Measurements from ENCODE around the gene RFTN1. TPM values are rescaled to one million over a fixed set of nuclear protein-coding genes. Genes with fewer than 3 reads are reported as not detected.

RFTN1 gene
- total and polyA plus RNA-seq, 2 of the 8 experiments (the other 6 are each of a cell fraction or from before 2014, with no cell fraction given): 4.6 to 6.7 TPM

- H4K5ac ChIP-seq (ENCODE audit: insufficient read length, low read depth, low read length): no peak overlapping the region
- H3K14ac ChIP-seq (ENCODE audit: insufficient read length): no peak overlapping the region
- H2BK5ac ChIP-seq (ENCODE audit: low read depth, low read length): no peak overlapping the region
- H3K4me1 ChIP-seq (replicated peaks in 1 of 4; ENCODE audit: control insufficient read depth in 3 of 4, insufficient read depth in 4 of 4, low read length in 3 of 4): peaks cover 6 to 26% (median 18%) of the 10 kb centered on the region in 4 experiments; a peak in 6 of 7 replicates
- peak overlapping the region; percentile 16 for H4K91ac ChIP-seq (replicated peaks; ENCODE audit: insufficient read length, low read length)
- 0 out of 2 replicates have a peak overlapping the region, but pooled peaks have one; percentile 46 for H2AK5ac ChIP-seq (ENCODE audit: low read depth, low read length)
- no peaks in the 10 kb centered on the region for H3K27me3 ChIP-seq (replicated peaks in 1 of 4; ENCODE audit: control insufficient read depth in 3 of 4, extremely low read depth in 1 of 4, insufficient read depth in 3 of 4, low read length in 3 of 4)
- H2BK12ac ChIP-seq (ENCODE audit: low read depth, low read length): peak overlapping the region; percentile 86
- POLR2A ChIA-PET (ENCODE audit: partially characterized antibody): interaction anchor here (1.1 to 1.3 kb wide), 3 partner anchors 14 to 38 kb away, joined by 3 to 5 read pairs (median 3); no protein-coding TSS in a partner anchor
- peak overlapping the region; percentile 56 for H2BK20ac ChIP-seq (ENCODE audit: low read length)
- no peaks in the 10 kb centered on the region for H3K79me1 ChIP-seq (ENCODE audit: low read depth, low read length)
- H3K4ac ChIP-seq (replicated peaks; ENCODE audit: insufficient read length, low read depth, low read length): no peak overlapping the region
- no peak overlapping the region for H4K8ac ChIP-seq (ENCODE audit: extremely low read depth, insufficient read depth, low read length)
- H3K27ac ChIP-seq (ENCODE audit: low read depth, low read length): no peak overlapping the region
- H3K18ac ChIP-seq (ENCODE audit: extremely low read depth, low read length): peak overlapping the region; percentile 11; the same call in 1 of the 2 replicates
- FAIRE-seq (no peak), DNase-seq (ENCODE audit: low read depth in 1 of 2, low spot score in 2 of 2) (no peak)
- no peaks in the 10 kb centered on the region for H4K20me1 ChIP-seq (replicated peaks in 1 of 2; ENCODE audit: control insufficient read depth in 1 of 2, insufficient read depth in 2 of 2, low read length in 2 of 2)
- no peaks in the 10 kb centered on the region for H3K36me3 ChIP-seq (ENCODE audit: control insufficient read depth in 2 of 4, insufficient read depth in 4 of 4, low read length in 3 of 4)
- peak overlapping the region; percentile 8 for H2BK120ac ChIP-seq (replicated peaks; ENCODE audit: low read depth, low read length)
- peak overlapping the region in 1 of 4 experiments; percentile 31; a peak in 1 of 8 replicates for H3K4me3 ChIP-seq (ENCODE audit: extremely low read depth in 1 of 4, insufficient read depth in 2 of 4, low read depth in 3 of 4, low read length in 4 of 4)
- H3K79me2 ChIP-seq (ENCODE audit: control insufficient read depth in 1 of 2, insufficient read depth in 2 of 2, low read length in 2 of 2): no peaks in the 10 kb centered on the region; a peak in 1 of 4 replicates
- CTCF ChIA-PET (ENCODE audit: partially characterized antibody): interaction anchor here (0.7 to 1.6 kb wide), 6 partner anchors 14 to 116 kb away, joined by 3 to 7 read pairs (median 4); no protein-coding TSS in a partner anchor
- no peak overlapping the region for H3K56ac ChIP-seq (replicated peaks; ENCODE audit: insufficient read length, low read depth, low read length)
- WGBS, 2 experiments (ENCODE audit: extremely low coverage in 1 of 2, insufficient coverage in 1 of 2, insufficient read length in 1 of 2, insufficient replicate concordance in 2 of 2, low coverage in 1 of 2, low lambda C conversion rate in 2 of 2, missing lambda C conversion rate in 1 of 2): 81% methylated on average over 5 of the region's 5 CpGs; no CpG with 5 or more reads in 1 of the 2 experiments
- H2BK15ac ChIP-seq (ENCODE audit: low read length): no peak overlapping the region
- H3K23me2 ChIP-seq (ENCODE audit: low read depth, low read length): no peaks in the 10 kb centered on the region
- no peak overlapping the region for H3K4me2 ChIP-seq (ENCODE audit: insufficient read depth in 1 of 2, low read depth in 2 of 2, low read length in 2 of 2)
- H3K9me3 ChIP-seq (ENCODE audit: insufficient read depth in 2 of 2, low read depth in 1 of 2, low read length in 1 of 2): no peaks in the 10 kb centered on the region
- H2AFZ ChIP-seq (ENCODE audit: low read length): no peak overlapping the region
- no peak overlapping the region for H3K23ac ChIP-seq (ENCODE audit: insufficient read length)
- no peak overlapping the region for H3K9ac ChIP-seq (replicated peaks in 1 of 4; ENCODE audit: extremely low read depth in 1 of 4, low read depth in 3 of 4, low read length in 3 of 4)
These were observed 31.2 kb downstream of the RFTN1 start for GRCh38 chr3:16482194-16482769.

All from H1 (cell line).